Common myeloid progenitor, CD34-positive (primary cell): ENCODE data around the gene TRIO.

Experiments
- CTCF ChIA-PET: fragments of 350-600 bp; sonication (Branson Sonifier 250); formaldehyde crosslinking; loops from one replicate; lab custom pipeline; 2021; ENCODE audit warnings: antibody characterized with exemption; lab: Charles Lee
- POLR2A ChIA-PET: fragments of 350-600 bp; sonication (Branson Sonifier 250); formaldehyde crosslinking; loops from one replicate; lab custom pipeline; 2021; ENCODE audit warnings: antibody characterized with exemption; lab: Charles Lee
- DNase-seq, 3 donors: peaks; one replicate each; pipeline versions ENCODE4 v3.0.0 to v3.0.0-alpha.2; 2013
- H3K27ac ChIP-seq, 2 experiments: 1 replicate in 1 of 2; 2 replicates in 1 of 2; pipeline ENCODE4 v1.7.0; 2013; ENCODE audit warnings: inconsistent platforms in 2 of 2, low read length in 2 of 2, mild to moderate bottlenecking in 2 of 2, low read depth in 1 of 2, moderate library complexity in 1 of 2; ENCODE audit not compliant: severe bottlenecking in 2 of 2, insufficient read depth in 1 of 2, poor library complexity in 1 of 2
- H3K27me3 ChIP-seq, 5 experiments: replicated peaks in 2 of 5; 1 replicate in 3 of 5; 2 replicates in 2 of 5; pipeline versions ENCODE4 v1.6.1 to v1.7.0; 2013; ENCODE audit warnings: low read length in 4 of 5, mild to moderate bottlenecking in 2 of 5, moderate library complexity in 2 of 5, inconsistent platforms in 1 of 5; ENCODE audit not compliant: insufficient read depth in 5 of 5, control insufficient read depth in 4 of 5
- H3K36me3 ChIP-seq, 4 experiments: 1 replicate in 2 of 4; 2 replicates in 2 of 4; pipeline versions ENCODE4 v1.6.1 to v1.7.0; 2013; ENCODE audit warnings: low read length in 3 of 4, control low read depth in 1 of 4, mild to moderate bottlenecking in 1 of 4; ENCODE audit not compliant: control insufficient read depth in 4 of 4, insufficient read depth in 4 of 4
- H3K4me1 ChIP-seq, 4 experiments: 1 replicate in 3 of 4; 2 replicates in 1 of 4; pipeline versions ENCODE4 v1.6.1 to v1.7.1; 2013; ENCODE audit warnings: low read length in 3 of 4, mild to moderate bottlenecking in 3 of 4, control low read depth in 1 of 4, inconsistent platforms in 1 of 4, moderate library complexity in 1 of 4; ENCODE audit not compliant: control insufficient read depth in 4 of 4, insufficient read depth in 4 of 4; ENCODE audit errors: control extremely low read depth in 1 of 4
- H3K4me3 ChIP-seq, 7 experiments: 1 replicate in 4 of 7; 2 replicates in 3 of 7; pipeline versions ENCODE4 v1.5.1 to v1.7.0; 2013; ENCODE audit warnings: mild to moderate bottlenecking in 7 of 7, low read length in 6 of 7, moderate library complexity in 6 of 7, inconsistent platforms in 2 of 7, low read depth in 2 of 7, control low read depth in 1 of 7; ENCODE audit not compliant: insufficient read depth in 4 of 7, control insufficient read depth in 1 of 7; ENCODE audit errors: extremely low read depth in 1 of 7
- H3K9me3 ChIP-seq, 5 experiments: 1 replicate in 4 of 5; 2 replicates in 1 of 5; pipeline versions ENCODE4 v1.6.1 to v1.7.1; 2013; ENCODE audit warnings: low read length in 4 of 5, mild to moderate bottlenecking in 2 of 5, inconsistent platforms in 1 of 5, low read depth in 1 of 5, moderate library complexity in 1 of 5; ENCODE audit not compliant: control insufficient read depth in 4 of 5, insufficient read depth in 2 of 5; ENCODE audit errors: control extremely low read depth in 1 of 5
- WGBS: methylation state at CpG from one replicate; pipeline ENCODE4 v1.1.5; 2013; ENCODE audit not compliant: insufficient coverage; 5-methylcytosine and 5-hydroxymethylcytosine counted together

The TRIO gene

DNA sequence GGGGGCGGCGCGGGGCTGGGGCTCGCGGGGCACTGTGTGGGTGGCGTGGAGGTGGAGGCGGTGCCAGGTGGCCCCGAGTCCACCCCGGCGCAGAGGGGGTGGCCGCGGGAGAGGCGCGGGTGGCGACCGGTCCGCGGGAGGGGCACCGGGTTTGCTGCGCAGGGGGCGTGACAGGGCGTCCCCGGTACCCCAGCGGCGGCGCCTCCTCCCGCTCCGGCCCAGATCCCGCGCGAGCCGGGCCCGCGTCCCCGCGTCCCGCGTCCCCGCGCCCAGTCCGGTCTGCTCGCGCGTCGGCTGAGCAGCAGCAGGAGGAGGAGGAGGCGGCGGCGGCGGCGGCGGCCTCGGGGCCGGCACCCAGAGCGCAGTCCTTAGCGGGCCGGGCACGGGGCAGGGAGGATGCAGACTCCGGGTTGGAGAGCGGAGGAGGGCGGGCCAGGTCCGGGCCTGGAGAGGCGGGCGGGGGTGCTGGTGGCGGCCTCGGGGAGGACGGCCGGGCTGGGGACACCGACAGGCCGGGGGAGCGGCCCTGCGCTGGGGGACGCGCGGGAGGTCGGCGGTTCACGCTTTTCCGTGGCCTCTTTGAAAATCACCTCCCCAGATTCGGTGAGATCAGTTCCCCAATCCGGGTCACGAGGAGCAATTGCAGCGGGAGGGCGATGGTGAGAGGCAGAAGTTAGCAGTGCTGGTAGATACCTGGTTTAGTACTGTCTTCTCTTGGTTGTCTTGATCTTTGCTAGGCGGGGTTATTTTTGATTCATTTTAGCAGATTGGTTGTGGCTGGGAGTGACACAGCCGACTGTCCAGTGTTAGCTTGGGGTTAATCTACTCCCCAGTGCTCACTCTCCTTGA lies 1.7 kb downstream of the TRIO start:
- WGBS = 0% methylated on average over 67 of the region's 85 CpGs
- CTCF ChIA-PET = interaction anchor here (0.6 to 5.7 kb wide), 6 partner anchors 10 to 266 kb away, joined by 3 to 45 read pairs (median 3); no protein-coding TSS in a partner anchor

DNA sequence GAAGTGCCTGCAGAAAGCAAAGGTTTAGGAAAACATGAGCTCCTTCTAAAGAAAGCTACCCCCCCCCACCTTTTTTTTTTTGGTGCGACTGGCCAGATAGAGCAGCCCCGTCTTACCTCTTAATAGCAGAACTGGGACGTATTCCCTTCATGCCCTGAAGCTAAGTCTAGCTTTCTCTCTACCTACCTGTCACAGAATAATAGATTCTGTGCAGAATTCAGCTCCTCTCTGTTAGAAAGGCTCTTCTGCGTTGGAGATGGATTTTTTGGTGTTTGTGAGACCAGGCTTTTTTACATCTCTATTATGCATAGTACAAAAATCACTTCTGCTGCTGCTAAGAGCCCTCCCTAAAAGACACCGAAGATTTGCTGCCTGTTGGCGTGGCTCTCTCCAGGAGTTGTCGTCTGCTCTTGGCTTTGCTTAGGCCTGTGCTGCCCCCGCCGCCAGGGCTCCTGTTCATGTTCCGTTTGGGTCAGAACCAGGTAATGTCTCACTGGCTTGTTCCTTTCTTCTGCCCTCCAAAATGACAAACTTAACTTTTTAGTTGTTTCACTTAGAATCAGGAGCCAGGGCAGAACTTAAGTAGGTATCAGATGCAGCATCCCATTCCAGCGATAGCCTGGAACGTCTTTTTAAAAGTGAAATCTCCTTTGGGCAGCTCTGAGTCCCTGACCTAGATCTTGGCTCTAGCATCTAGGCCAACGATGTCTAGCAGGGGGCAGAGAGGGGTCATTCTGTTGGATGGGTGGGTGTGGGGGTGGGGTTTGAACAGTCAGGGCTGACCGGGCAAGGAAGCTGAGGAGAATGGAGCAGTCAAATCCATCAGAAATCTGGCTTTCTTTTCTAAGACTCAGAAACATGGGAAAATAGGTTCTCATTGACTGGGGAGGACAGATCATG lies 2.5 kb downstream of the TRIO start:
- POLR2A ChIA-PET = interaction anchor here (1.3 kb wide), 1 partner anchor 9 kb away, joined by 3 read pairs; no protein-coding TSS in a partner anchor
- peaks cover 9 to 57% (median 31%) of the 10 kb centered on the region in 4 experiments for H3K4me1 ChIP-seq
- peaks cover 0 to 7% (median 0%) of the 10 kb centered on the region in 4 experiments for H3K36me3 ChIP-seq
- H3K27ac ChIP-seq = peak overlapping the region in 1 of 2 experiments; percentile 58
- peak overlapping the region in 6 of 7 experiments; percentile 72 to 94 (median 84) for H3K4me3 ChIP-seq
- no peaks in the 10 kb centered on the region for H3K9me3 ChIP-seq
- DNase-seq = no peak
- H3K27me3 ChIP-seq = no peaks in the 10 kb centered on the region
- CTCF ChIA-PET = interaction anchor here (0.6 to 5.7 kb wide), 6 partner anchors 9 to 266 kb away, joined by 3 to 45 read pairs (median 3); no protein-coding TSS in a partner anchor
- WGBS = 92% methylated on average over 10 of the region's 14 CpGs

More for the DNA sequence above, 1.7 kb downstream of the TRIO start:
- DNase-seq = peak; percentile 69 to 89 (median 84)
- Histone ChIP-seq H3K27ac (peak overlapping the region in 1 of 2 experiments; percentile 58), H3K4me1 (peaks cover 9 to 54% (median 30%) of the 10 kb centered on the region in 4 experiments), H3K4me3 (peak overlapping the region; percentile 72 to 94 (median 82)), H3K36me3 (peaks cover 0 to 7% (median 0%) of the 10 kb centered on the region in 4 experiments), H3K27me3 (no peaks in the 10 kb centered on the region), H3K9me3 (no peaks in the 10 kb centered on the region)
- POLR2A ChIA-PET = interaction anchor here (1.3 kb wide), 1 partner anchor 10 kb away, joined by 3 read pairs; no protein-coding TSS in a partner anchor

DNA sequence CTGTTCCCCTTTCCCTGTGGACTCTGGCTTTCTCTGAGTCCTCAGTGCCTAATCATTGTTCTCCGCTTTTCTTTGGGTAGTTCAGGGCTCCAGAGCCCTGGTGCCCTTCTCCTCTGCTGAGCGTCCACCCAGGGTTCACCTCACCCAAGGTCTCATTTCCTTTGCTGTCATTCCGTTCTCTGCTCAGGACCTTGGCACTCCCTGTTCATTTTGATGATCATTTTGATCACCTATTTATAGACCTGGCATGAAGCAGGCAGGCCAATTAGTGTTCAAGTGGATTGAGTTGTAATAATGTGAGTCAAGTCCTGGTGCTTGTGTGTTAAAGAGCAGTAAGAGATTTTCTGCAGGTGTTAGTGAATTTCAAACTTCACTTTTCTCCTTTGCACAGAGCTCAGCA lies 3.6 kb downstream of the TRIO start:
- H3K36me3 ChIP-seq = peaks cover 0 to 7% (median 0%) of the 10 kb centered on the region in 4 experiments
- no peaks in the 10 kb centered on the region for H3K27me3 ChIP-seq
- peaks cover 9 to 57% (median 31%) of the 10 kb centered on the region in 4 experiments for H3K4me1 ChIP-seq
- CTCF ChIA-PET = interaction anchor here (0.8 to 1.6 kb wide), 4 partner anchors 10 to 123 kb away, joined by 3 to 6 read pairs (median 4); no protein-coding TSS in a partner anchor
- DNase-seq = no peak
- H3K9me3 ChIP-seq = no peaks in the 10 kb centered on the region
- no peak overlapping the region for H3K4me3 ChIP-seq
- H3K27ac ChIP-seq = no peak overlapping the region
- POLR2A ChIA-PET = no interaction called here
- WGBS = 100% methylated on average over 1 of the region's 3 CpGs

DNA sequence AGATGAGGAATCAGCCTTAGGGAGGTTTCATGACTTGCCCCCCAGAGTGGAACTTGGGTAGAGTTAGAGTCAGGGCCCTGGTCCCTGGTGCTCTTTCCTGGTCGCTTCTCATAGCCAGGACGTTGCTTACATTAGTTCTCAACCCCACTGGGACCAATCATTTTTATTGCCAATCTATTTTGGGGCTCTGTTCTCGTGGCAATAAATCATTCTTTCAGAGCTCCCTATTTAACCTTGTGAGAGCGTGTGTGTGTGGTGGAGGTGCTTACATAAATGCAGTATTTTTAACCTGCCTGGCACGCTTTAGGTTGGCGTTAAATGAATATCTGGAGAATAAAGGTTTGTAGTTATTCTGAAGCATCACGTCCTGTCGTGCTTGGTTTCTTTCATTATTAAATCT lies 4.1 kb downstream of the TRIO start:
- Histone ChIP-seq H3K9me3 (no peaks in the 10 kb centered on the region), H3K4me1 (peaks cover 9 to 54% (median 30%) of the 10 kb centered on the region in 4 experiments), H3K27ac (no peak overlapping the region), H3K27me3 (no peaks in the 10 kb centered on the region), H3K4me3 (peak overlapping the region in 1 of 7 experiments; percentile 26), H3K36me3 (peaks cover 0 to 7% (median 0%) of the 10 kb centered on the region in 4 experiments)
- CTCF ChIA-PET = interaction anchor here (0.8 to 1.6 kb wide), 6 partner anchors 9 to 123 kb away, joined by 3 to 6 read pairs (median 3); no protein-coding TSS in a partner anchor
- POLR2A ChIA-PET = no interaction called here
- 62% methylated on average over 3 of the region's 8 CpGs for WGBS
- peak in 1 of 3 donors; percentile 17 for DNase-seq

DNA sequence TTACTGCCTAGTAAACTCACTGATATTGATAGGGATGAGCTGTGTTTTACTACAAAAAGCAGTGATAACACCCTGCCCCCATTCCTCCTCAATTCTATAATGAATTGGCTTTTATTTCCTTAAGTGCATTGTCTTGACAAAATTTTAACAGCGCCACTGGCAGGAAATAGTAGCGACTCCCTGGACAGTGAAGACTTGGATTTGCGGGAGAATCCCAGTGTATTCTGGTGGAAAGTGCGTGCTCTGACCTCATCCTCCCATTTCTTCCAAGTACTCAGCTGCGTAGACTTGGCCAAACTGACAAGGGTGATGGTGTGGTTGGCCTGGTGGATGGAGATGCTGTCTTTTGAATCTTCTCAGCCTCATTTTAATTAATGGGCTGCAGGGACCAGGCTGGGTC lies 5.3 kb downstream of the TRIO start:
- ChIA-PET CTCF (interaction anchor here (0.6 to 1.5 kb wide), 4 partner anchors 40 to 122 kb away, joined by 3 to 4 read pairs (median 4); no protein-coding TSS in a partner anchor), POLR2A (no interaction called here)
- Histone ChIP-seq H3K4me3 (no peak overlapping the region), H3K4me1 (peaks cover 9 to 61% (median 33%) of the 10 kb centered on the region in 4 experiments), H3K27ac (no peak overlapping the region), H3K27me3 (no peaks in the 10 kb centered on the region), H3K9me3 (no peaks in the 10 kb centered on the region), H3K36me3 (peaks cover 0 to 7% (median 0%) of the 10 kb centered on the region in 4 experiments)
- 96% methylated on average over 5 of the region's 5 CpGs for WGBS
- DNase-seq = no peak

DNA sequence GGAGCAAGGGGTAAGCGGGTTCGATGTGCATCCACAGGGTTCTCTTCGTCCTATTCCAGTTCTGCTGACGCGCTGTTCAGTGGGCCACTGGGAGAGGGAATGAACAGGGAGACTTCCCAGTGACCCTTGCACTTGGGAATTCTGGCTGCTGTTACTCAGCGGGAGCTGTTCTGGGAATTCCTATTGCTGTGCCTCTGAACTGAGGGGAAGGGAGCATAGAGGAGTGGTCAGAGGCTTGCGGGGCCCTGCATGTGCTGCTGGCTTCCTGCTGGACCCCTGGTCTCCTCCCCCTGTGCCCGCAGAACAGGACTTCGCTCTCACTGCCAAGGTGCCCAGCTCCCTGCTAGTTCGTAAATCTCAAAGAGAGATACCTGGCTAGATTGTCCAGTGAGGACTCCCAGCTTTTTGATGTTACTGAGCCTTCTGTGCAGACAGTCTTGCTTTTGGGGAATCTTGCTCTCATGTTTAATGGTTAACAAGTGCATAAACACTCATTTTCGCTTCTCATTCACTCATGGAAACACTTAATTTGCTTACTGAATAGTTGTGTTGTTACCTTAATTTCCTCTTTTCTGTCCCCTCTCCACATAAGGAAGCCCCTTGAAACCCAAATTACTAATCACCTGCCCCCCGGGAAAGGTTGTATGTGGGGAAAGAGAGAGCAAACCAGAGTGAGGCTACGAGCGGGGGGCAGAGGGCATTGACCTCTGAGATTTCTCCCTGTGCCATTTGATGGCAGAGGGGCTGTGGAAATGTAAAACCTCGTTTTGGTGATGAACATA lies 5.9 kb downstream of the TRIO start:
- Histone ChIP-seq H3K27me3 (no peaks in the 10 kb centered on the region), H3K4me3 (no peak overlapping the region), H3K4me1 (peaks cover 13 to 67% (median 35%) of the 10 kb centered on the region in 4 experiments), H3K27ac (no peak overlapping the region), H3K36me3 (peaks cover 0 to 7% (median 0%) of the 10 kb centered on the region in 4 experiments), H3K9me3 (no peaks in the 10 kb centered on the region)
- WGBS = 94% methylated on average over 12 of the region's 15 CpGs
- no peak for DNase-seq
- ChIA-PET POLR2A (no interaction called here), CTCF (interaction anchor here (0.6 to 1.5 kb wide), 3 partner anchors 40 to 121 kb away, joined by 3 to 4 read pairs (median 4); no protein-coding TSS in a partner anchor)
